ENCODE data around the gene TECTB.

GRCh38 chr10:112313234-112313633 is 30.0 kb downstream of the TECTB start:
- no peak for TF ChIP-seq EZH2phosphoT487 (conservative IDR thresholded peaks at IDR 0.05; ENCODE audit: low read length)
- TF ChIP-seq CTCF (IDR thresholded peaks at IDR 0.05; ENCODE audit: insufficient read depth, low read length, poor library complexity, severe bottlenecking), result no peak

Data from SU-DHL-6 (cell line).